RWPE2 (cell line): Measurements from ENCODE around the gene NUP42.
"Not testable (repeated sequence)": the region's sequence is repeated elsewhere in the genome, so short reads cannot be mapped to it uniquely, and the experiment has no call there.

Experiments
- ATAC-seq: fragments of 200-7000 bp; cut with Tn5 transposase; 3 replicates; pipeline ENCODE4 v1.9.1; 2021; ENCODE audit warnings: low read depth
- DNase-seq: peaks from one replicate; pipeline ENCODE4 v3.0.0-alpha.2; 2020; ENCODE audit warnings: low spot score
- H3K27ac ChIP-seq: fragments of 450-650 bp; 2 replicates; pipeline ENCODE4 v1.5.1; 2017; ENCODE audit warnings: mild to moderate bottlenecking; ENCODE audit not compliant: poor library complexity, severe bottlenecking
- H3K27me3 ChIP-seq: fragments of 250-450 bp; sonication (Bioruptor Pico); 2 replicates; pipeline ENCODE4 v1.5.1; 2021; ENCODE audit warnings: mild to moderate bottlenecking, moderate library complexity; ENCODE audit not compliant: insufficient read depth, poor library complexity, severe bottlenecking
- H3K36me3 ChIP-seq: fragments of 250-450 bp; sonication (Bioruptor Pico); 2 replicates; pipeline ENCODE4 v1.5.1; 2020; ENCODE audit warnings: low read depth, mild to moderate bottlenecking, moderate library complexity
- H3K4me1 ChIP-seq: fragments of 250-450 bp; sonication (Bioruptor Pico); 2 replicates; pipeline ENCODE4 v1.5.1; 2021; ENCODE audit warnings: mild to moderate bottlenecking, moderate library complexity; ENCODE audit not compliant: insufficient read depth, poor library complexity, severe bottlenecking
- H3K4me3 ChIP-seq: fragments of 250-450 bp; sonication (Bioruptor Pico); 2 replicates; pipeline ENCODE4 v1.5.1; 2021; ENCODE audit warnings: mild to moderate bottlenecking, moderate library complexity; ENCODE audit not compliant: severe bottlenecking
- H3K9me3 ChIP-seq: fragments of 250-450 bp; sonication (Bioruptor Pico); 2 replicates; pipeline ENCODE4 v1.5.1; 2021; ENCODE audit warnings: mild to moderate bottlenecking, moderate library complexity; ENCODE audit not compliant: severe bottlenecking
- TF ChIP-seq, protein P1 (sequence below): fragments of 450-650 bp; IDR thresholded peaks from one replicate; pipeline ENCODE4 v1.5.1; 2017; ENCODE audit warnings: mild to moderate bottlenecking, moderate library complexity; ENCODE audit not compliant: poor library complexity, severe bottlenecking

NUP42 gene

DNA sequence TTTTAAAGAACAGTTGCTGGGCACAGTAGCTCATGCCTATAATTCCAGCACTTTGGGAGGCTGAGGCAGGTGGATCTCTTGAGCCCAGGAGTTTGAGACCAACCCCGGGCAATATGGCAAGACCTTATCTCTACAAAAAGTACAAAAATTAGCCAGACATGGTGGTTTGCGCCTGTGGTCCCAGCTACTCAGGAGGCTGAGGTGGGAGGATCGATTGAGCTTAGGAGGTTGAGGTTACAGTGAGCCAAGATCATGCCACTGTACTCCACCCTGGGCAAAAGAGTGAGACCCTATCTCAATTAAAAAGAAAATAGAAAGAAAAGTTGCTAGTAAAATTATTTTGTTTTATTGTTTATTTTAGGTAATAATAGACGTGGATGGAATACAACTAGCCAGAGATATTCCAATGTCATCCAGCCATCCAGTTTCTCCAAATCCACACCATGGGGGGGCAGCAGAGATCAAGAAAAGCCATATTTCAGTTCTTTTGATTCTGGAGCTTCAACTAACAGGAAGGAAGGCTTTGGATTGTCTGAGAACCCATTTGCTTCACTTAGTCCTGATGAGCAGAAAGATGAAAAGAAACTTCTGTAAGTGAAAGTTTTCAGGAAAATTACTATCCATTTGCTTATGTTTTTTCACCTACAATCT lies 3.0 kb downstream of the NUP42 start:
- TF ChIP-seq, protein P1, sequence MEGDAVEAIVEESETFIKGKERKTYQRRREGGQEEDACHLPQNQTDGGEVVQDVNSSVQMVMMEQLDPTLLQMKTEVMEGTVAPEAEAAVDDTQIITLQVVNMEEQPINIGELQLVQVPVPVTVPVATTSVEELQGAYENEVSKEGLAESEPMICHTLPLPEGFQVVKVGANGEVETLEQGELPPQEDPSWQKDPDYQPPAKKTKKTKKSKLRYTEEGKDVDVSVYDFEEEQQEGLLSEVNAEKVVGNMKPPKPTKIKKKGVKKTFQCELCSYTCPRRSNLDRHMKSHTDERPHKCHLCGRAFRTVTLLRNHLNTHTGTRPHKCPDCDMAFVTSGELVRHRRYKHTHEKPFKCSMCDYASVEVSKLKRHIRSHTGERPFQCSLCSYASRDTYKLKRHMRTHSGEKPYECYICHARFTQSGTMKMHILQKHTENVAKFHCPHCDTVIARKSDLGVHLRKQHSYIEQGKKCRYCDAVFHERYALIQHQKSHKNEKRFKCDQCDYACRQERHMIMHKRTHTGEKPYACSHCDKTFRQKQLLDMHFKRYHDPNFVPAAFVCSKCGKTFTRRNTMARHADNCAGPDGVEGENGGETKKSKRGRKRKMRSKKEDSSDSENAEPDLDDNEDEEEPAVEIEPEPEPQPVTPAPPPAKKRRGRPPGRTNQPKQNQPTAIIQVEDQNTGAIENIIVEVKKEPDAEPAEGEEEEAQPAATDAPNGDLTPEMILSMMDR: peak; percentile 76
- no peaks in the 10 kb centered on the region for H3K9me3 ChIP-seq
- peaks cover 57% of the 10 kb centered on the region for H3K36me3 ChIP-seq
- peaks cover 16% of the 10 kb centered on the region for H3K4me1 ChIP-seq
- no peak overlapping the region for H3K27ac ChIP-seq
- H3K27me3 ChIP-seq: no peaks in the 10 kb centered on the region
- no peak for DNase-seq
- ATAC-seq: no peak
- no peak overlapping the region for H3K4me3 ChIP-seq

DNA sequence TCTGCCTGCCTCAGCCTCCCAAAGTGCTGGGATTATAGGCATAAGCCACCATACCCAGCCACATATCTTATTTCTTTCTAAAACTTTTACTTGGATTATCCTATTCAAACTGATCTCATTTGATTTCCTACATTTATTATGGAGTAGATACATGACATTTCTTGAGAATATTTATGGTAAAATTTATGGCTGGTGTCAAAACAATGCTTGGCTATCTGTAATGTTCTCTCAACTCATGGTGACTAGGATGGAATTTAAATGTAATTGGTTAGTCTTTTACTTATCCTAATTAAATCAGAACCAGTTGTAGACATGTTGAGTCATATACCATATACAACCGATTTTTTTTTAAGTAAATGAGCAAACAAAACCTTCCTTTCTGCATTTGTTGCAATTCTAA lies 4.1 kb downstream of the NUP42 start:
- TF ChIP-seq, protein P1: no peak
- Histone ChIP-seq H3K4me1 (peaks cover 16% of the 10 kb centered on the region), H3K9me3 (no peaks in the 10 kb centered on the region), H3K36me3 (peaks cover 69% of the 10 kb centered on the region), H3K4me3 (no peak overlapping the region), H3K27me3 (no peaks in the 10 kb centered on the region), H3K27ac (no peak overlapping the region)
- DNase-seq: no peak
- no peak for ATAC-seq

DNA sequence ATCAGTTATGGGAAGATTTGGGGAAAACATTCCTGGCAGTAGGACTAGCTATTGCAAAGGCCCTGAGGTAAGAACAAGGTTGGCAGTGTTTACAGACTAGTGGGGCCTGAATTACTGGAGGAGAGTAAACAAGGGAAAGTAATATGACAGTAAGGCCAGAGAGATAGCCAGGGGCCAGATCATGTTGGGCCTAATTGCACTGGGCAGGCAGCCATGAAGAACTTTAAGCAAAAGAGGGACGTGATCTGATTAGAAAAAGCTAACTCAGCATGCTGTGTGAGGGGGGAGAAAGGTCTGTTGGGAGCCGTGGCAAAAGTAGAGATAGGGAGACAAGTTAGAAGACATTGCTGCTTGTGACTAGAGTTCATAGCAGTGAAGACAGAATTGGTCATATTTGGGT lies 9.2 kb downstream of the NUP42 start:
- Histone ChIP-seq H3K36me3 (peaks cover 66% of the 10 kb centered on the region), H3K9me3 (no peaks in the 10 kb centered on the region), H3K4me3 (no peak overlapping the region), H3K27ac (no peak overlapping the region), H3K4me1 (no peaks in the 10 kb centered on the region), H3K27me3 (no peaks in the 10 kb centered on the region)
- ATAC-seq (no peak), DNase-seq (no peak)
- TF ChIP-seq, protein P1: no peak

DNA sequence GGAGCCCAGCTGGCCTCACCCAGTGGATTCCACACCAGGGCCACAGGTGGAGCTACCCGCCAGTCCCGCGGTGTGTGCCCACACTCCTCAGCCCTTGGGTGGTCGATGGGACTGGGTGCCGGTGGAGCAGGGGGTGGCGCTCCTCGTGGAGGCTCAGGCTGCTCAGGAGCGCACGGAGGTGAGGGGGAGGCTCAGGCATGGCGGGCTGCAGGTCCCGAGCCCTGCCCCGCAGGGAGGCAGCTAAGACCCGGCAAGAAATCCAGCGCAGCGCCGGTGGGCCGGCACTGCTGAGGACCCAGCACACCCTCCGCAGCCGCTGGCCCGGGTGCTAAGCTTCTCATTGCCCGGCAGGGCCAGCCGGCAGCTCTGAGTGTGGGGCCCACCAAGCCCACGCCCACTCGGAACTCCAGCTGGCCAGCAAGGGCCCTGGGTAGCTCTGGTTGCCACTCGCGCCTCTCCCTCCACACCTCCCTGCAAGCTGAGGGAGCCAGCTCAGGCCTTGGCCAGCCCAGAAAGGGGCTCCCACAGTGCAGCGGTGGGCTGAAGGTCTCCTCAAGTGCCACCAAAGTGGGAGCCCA lies 11.9 kb downstream of the NUP42 start:
- H3K36me3 ChIP-seq: peaks cover 60% of the 10 kb centered on the region
- H3K4me1 ChIP-seq, H3K27ac ChIP-seq, DNase-seq, ATAC-seq, H3K27me3 ChIP-seq, H3K9me3 ChIP-seq, H3K4me3 ChIP-seq: not testable (repeated sequence)

DNA sequence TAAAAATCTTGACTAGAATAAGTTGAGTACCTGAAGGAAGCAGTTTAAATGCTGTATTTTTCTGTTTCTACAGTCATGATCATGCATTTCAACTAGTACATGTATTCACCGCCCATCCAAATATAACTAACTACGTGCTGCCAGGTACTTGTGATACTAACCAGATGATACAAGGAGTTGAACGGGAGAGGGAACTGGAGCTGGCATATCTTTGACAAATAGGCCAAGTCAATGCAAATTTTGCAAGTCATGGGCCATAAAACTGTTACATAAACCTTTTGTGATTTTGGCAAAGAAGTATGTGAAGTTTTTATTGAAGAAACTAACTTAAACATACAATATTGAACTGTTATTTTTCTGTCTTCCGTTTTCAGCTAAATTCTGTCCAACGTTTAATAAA lies 14.5 kb downstream of the NUP42 start:
- ATAC-seq: no peak
- TF ChIP-seq, protein P1: no peak
- Histone ChIP-seq H3K27ac (no peak overlapping the region), H3K9me3 (no peaks in the 10 kb centered on the region), H3K36me3 (peaks cover 63% of the 10 kb centered on the region), H3K4me1 (no peaks in the 10 kb centered on the region), H3K27me3 (no peaks in the 10 kb centered on the region), H3K4me3 (no peak overlapping the region)
- DNase-seq: no peak

DNA sequence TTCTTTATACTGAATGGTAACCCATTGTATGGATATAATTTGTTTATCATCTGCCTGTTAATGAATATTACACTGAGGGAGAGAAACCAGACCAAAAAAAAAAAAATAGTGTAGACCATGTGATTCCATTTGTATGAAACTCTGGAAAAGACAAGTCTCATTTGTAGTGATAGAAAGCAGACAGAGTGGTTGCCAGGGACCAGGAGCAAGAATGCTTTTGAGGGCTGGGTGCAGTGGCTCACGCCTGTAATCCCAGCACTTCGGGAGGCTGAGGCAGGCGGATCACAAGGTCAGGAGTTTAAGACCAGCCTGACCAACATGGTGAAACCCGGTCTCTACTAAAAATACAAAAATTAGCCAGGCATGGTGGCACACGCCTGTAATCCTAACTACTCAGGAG lies 15.9 kb downstream of the NUP42 start:
- H3K4me1 ChIP-seq, H3K27me3 ChIP-seq, H3K4me3 ChIP-seq, H3K9me3 ChIP-seq, DNase-seq, ATAC-seq, H3K27ac ChIP-seq: not testable (repeated sequence)
- H3K36me3 ChIP-seq: peaks cover 59% of the 10 kb centered on the region
